ENCODE measurements around the gene NUDT14.

The NUDT14 gene

GRCh38 chr14:105177082-105177481 lies 4.0 kb downstream of the NUDT14 start:
- Histone ChIP-seq H3K4me3 (ENCODE audit: low read length in 2 of 2) (no peak overlapping the region), H3K27ac (ENCODE audit: low read depth in 2 of 2, low read length in 2 of 2) (no peak overlapping the region), H3K4me1 (ENCODE audit: control insufficient read depth in 2 of 2, insufficient read depth in 2 of 2, low read length in 2 of 2) (peaks cover 8 to 14% of the 10 kb centered on the region in 2 donors), H3K36me3 (ENCODE audit: control insufficient read depth in 2 of 2, insufficient read depth in 2 of 2, low read length in 2 of 2) (no peaks in the 10 kb centered on the region), H3K9me3 (ENCODE audit: control insufficient read depth in 2 of 2, low read length in 2 of 2) (no peaks in the 10 kb centered on the region), H3K27me3 (ENCODE audit: control insufficient read depth in 2 of 2, insufficient read depth in 2 of 2, low read length in 2 of 2) (no peaks in the 10 kb centered on the region), H3K9ac (ENCODE audit: low read depth in 1 of 2, low read length in 2 of 2) (no peak overlapping the region)

- Histone ChIP-seq H3K4me3 (ENCODE audit: low read length in 2 of 2) (no peak overlapping the region), H3K27me3 (ENCODE audit: control insufficient read depth in 2 of 2, insufficient read depth in 2 of 2, low read length in 2 of 2) (no peaks in the 10 kb centered on the region), H3K4me1 (ENCODE audit: control insufficient read depth in 2 of 2, insufficient read depth in 2 of 2, low read length in 2 of 2) (peaks cover 8 to 9% of the 10 kb centered on the region in 2 donors), H3K9me3 (ENCODE audit: control insufficient read depth in 2 of 2, low read length in 2 of 2) (no peaks in the 10 kb centered on the region), H3K36me3 (ENCODE audit: control insufficient read depth in 2 of 2, insufficient read depth in 2 of 2, low read length in 2 of 2) (no peaks in the 10 kb centered on the region), H3K9ac (ENCODE audit: low read depth in 1 of 2, low read length in 2 of 2) (no peak overlapping the region), H3K27ac (ENCODE audit: low read depth in 2 of 2, low read length in 2 of 2) (no peak overlapping the region)
Measured at GRCh38 chr14:105176513-105176912, 4.6 kb downstream of the NUDT14 start.

GRCh38 chr14:105173901-105174894 lies 6.9 kb downstream of the NUDT14 start:
- no peak overlapping the region for H3K27ac ChIP-seq (ENCODE audit: low read depth in 2 of 2, low read length in 2 of 2)
- H3K9ac ChIP-seq (ENCODE audit: low read depth in 1 of 2, low read length in 2 of 2): no peak overlapping the region
- H3K36me3 ChIP-seq (ENCODE audit: control insufficient read depth in 2 of 2, insufficient read depth in 2 of 2, low read length in 2 of 2): no peaks in the 10 kb centered on the region
- H3K9me3 ChIP-seq (ENCODE audit: control insufficient read depth in 2 of 2, low read length in 2 of 2): no peaks in the 10 kb centered on the region
- no peak overlapping the region for H3K4me3 ChIP-seq (ENCODE audit: low read length in 2 of 2)
- peaks cover 4 to 13% of the 10 kb centered on the region in 2 donors for H3K27me3 ChIP-seq (ENCODE audit: control insufficient read depth in 2 of 2, insufficient read depth in 2 of 2, low read length in 2 of 2)
- peaks cover 0 to 4% of the 10 kb centered on the region in 2 donors for H3K4me1 ChIP-seq (ENCODE audit: control insufficient read depth in 2 of 2, insufficient read depth in 2 of 2, low read length in 2 of 2)

- no peaks in the 10 kb centered on the region for H3K9me3 ChIP-seq (ENCODE audit: control insufficient read depth in 2 of 2, low read length in 2 of 2)
- H3K36me3 ChIP-seq (ENCODE audit: control insufficient read depth in 2 of 2, insufficient read depth in 2 of 2, low read length in 2 of 2): no peaks in the 10 kb centered on the region
- H3K27me3 ChIP-seq (ENCODE audit: control insufficient read depth in 2 of 2, insufficient read depth in 2 of 2, low read length in 2 of 2): peaks cover 5 to 13% of the 10 kb centered on the region in 2 donors
- H3K4me3 ChIP-seq (ENCODE audit: low read length in 2 of 2): no peak overlapping the region
- H3K27ac ChIP-seq (ENCODE audit: low read depth in 2 of 2, low read length in 2 of 2): no peak overlapping the region
- H3K9ac ChIP-seq (ENCODE audit: low read depth in 1 of 2, low read length in 2 of 2): no peak overlapping the region
- H3K4me1 ChIP-seq (ENCODE audit: control insufficient read depth in 2 of 2, insufficient read depth in 2 of 2, low read length in 2 of 2): peaks cover 0 to 4% of the 10 kb centered on the region in 2 donors
Measured at GRCh38 chr14:105173145-105173544, 8.0 kb downstream of the NUDT14 start.

- Histone ChIP-seq H3K4me1 (ENCODE audit: control insufficient read depth in 2 of 2, insufficient read depth in 2 of 2, low read length in 2 of 2) (peaks cover 0 to 8% of the 10 kb centered on the region in 2 donors), H3K9me3 (ENCODE audit: control insufficient read depth in 2 of 2, low read length in 2 of 2) (no peaks in the 10 kb centered on the region), H3K4me3 (ENCODE audit: low read length in 2 of 2) (no peak overlapping the region), H3K36me3 (ENCODE audit: control insufficient read depth in 2 of 2, insufficient read depth in 2 of 2, low read length in 2 of 2) (no peaks in the 10 kb centered on the region), H3K27ac (ENCODE audit: low read depth in 2 of 2, low read length in 2 of 2) (no peak overlapping the region), H3K27me3 (ENCODE audit: control insufficient read depth in 2 of 2, insufficient read depth in 2 of 2, low read length in 2 of 2) (peaks cover 5 to 13% of the 10 kb centered on the region in 2 donors), H3K9ac (ENCODE audit: low read depth in 1 of 2, low read length in 2 of 2) (no peak overlapping the region)
Measured at GRCh38 chr14:105172476-105172875, 8.6 kb downstream of the NUDT14 start.

- no peak overlapping the region for H3K9ac ChIP-seq (ENCODE audit: low read depth in 1 of 2, low read length in 2 of 2)
- no peaks in the 10 kb centered on the region for H3K9me3 ChIP-seq (ENCODE audit: control insufficient read depth in 2 of 2, low read length in 2 of 2)
- peaks cover 0 to 8% of the 10 kb centered on the region in 2 donors for H3K4me1 ChIP-seq (ENCODE audit: control insufficient read depth in 2 of 2, insufficient read depth in 2 of 2, low read length in 2 of 2)
- no peaks in the 10 kb centered on the region for H3K36me3 ChIP-seq (ENCODE audit: control insufficient read depth in 2 of 2, insufficient read depth in 2 of 2, low read length in 2 of 2)
- no peak overlapping the region for H3K27ac ChIP-seq (ENCODE audit: low read depth in 2 of 2, low read length in 2 of 2)
- peaks cover 5 to 13% of the 10 kb centered on the region in 2 donors for H3K27me3 ChIP-seq (ENCODE audit: control insufficient read depth in 2 of 2, insufficient read depth in 2 of 2, low read length in 2 of 2)
- H3K4me3 ChIP-seq (ENCODE audit: low read length in 2 of 2): no peak overlapping the region
Measured at GRCh38 chr14:105171004-105171673, 10.0 kb downstream of the NUDT14 start.

- no peak overlapping the region for H3K27ac ChIP-seq (ENCODE audit: low read depth in 2 of 2, low read length in 2 of 2)
- peaks cover 5 to 13% of the 10 kb centered on the region in 2 donors for H3K27me3 ChIP-seq (ENCODE audit: control insufficient read depth in 2 of 2, insufficient read depth in 2 of 2, low read length in 2 of 2)
- H3K9ac ChIP-seq (ENCODE audit: low read depth in 1 of 2, low read length in 2 of 2): no peak overlapping the region
- no peak overlapping the region for H3K4me3 ChIP-seq (ENCODE audit: low read length in 2 of 2)
- H3K4me1 ChIP-seq (ENCODE audit: control insufficient read depth in 2 of 2, insufficient read depth in 2 of 2, low read length in 2 of 2): peaks cover 4 to 9% of the 10 kb centered on the region in 2 donors
- no peaks in the 10 kb centered on the region for H3K9me3 ChIP-seq (ENCODE audit: control insufficient read depth in 2 of 2, low read length in 2 of 2)
- no peaks in the 10 kb centered on the region for H3K36me3 ChIP-seq (ENCODE audit: control insufficient read depth in 2 of 2, insufficient read depth in 2 of 2, low read length in 2 of 2)
Measured at GRCh38 chr14:105169776-105170655, 11.1 kb downstream of the NUDT14 start.

- H3K4me3 ChIP-seq (ENCODE audit: low read length in 2 of 2): peak overlapping the region in 1 of 2 donors; percentile 48
- H3K9ac ChIP-seq (ENCODE audit: low read depth in 1 of 2, low read length in 2 of 2): no peak overlapping the region
- H3K27me3 ChIP-seq (ENCODE audit: control insufficient read depth in 2 of 2, insufficient read depth in 2 of 2, low read length in 2 of 2): peaks cover 5 to 13% of the 10 kb centered on the region in 2 donors
- H3K9me3 ChIP-seq (ENCODE audit: control insufficient read depth in 2 of 2, low read length in 2 of 2): no peaks in the 10 kb centered on the region
- H3K4me1 ChIP-seq (ENCODE audit: control insufficient read depth in 2 of 2, insufficient read depth in 2 of 2, low read length in 2 of 2): peaks cover 7 to 8% of the 10 kb centered on the region in 2 donors
- H3K36me3 ChIP-seq (ENCODE audit: control insufficient read depth in 2 of 2, insufficient read depth in 2 of 2, low read length in 2 of 2): no peaks in the 10 kb centered on the region
- H3K27ac ChIP-seq (ENCODE audit: low read depth in 2 of 2, low read length in 2 of 2): no peak overlapping the region
Measured at GRCh38 chr14:105168979-105169507, 12.1 kb downstream of the NUDT14 start.

GRCh38 chr14:105168496-105168978 lies 12.6 kb downstream of the NUDT14 start, which contains the start of gene JAG2:
TSS of gene JAG2 (minus strand) at chr14:105168776. CDS start at chr14:105168420, 356 bp downstream.
- Histone ChIP-seq H3K9me3 (ENCODE audit: control insufficient read depth in 2 of 2, low read length in 2 of 2) (no peaks in the 10 kb centered on the region), H3K4me3 (ENCODE audit: low read length in 2 of 2) (peak within 1 kb of the TSS; percentile 44 to 48), H3K27ac (ENCODE audit: low read depth in 2 of 2, low read length in 2 of 2) (no peak within 1 kb of the TSS)

More at GRCh38 chr14:105168496-105168978, 12.6 kb downstream of the NUDT14 start, which contains the start of gene JAG2:
- H3K36me3 ChIP-seq (ENCODE audit: control insufficient read depth in 2 of 2, insufficient read depth in 2 of 2, low read length in 2 of 2): no peaks in the 10 kb centered on the region
- peaks cover 7 to 8% of the 10 kb centered on the region in 2 donors for H3K4me1 ChIP-seq (ENCODE audit: control insufficient read depth in 2 of 2, insufficient read depth in 2 of 2, low read length in 2 of 2)
- no peak within 1 kb of the TSS for H3K9ac ChIP-seq (ENCODE audit: low read depth in 1 of 2, low read length in 2 of 2)
- peaks cover 5 to 13% of the 10 kb centered on the region in 2 donors for H3K27me3 ChIP-seq (ENCODE audit: control insufficient read depth in 2 of 2, insufficient read depth in 2 of 2, low read length in 2 of 2)
